HL-60/S4 (cell line): Measurements from ENCODE around the gene DSE.
"Not testable (repeated sequence)": the region's sequence is repeated elsewhere in the genome, so short reads cannot be mapped to it uniquely, and the experiment has no call there.

ENCODE experiments used
- in situ Hi-C: fragments of 300-500 bp; cut with MboI; formaldehyde crosslinking; loops from 2 replicates; pipeline ENCODE4 v1.14.3; 2022; ENCODE audit warnings: low sequenced_read_pairs

DSE gene

DNA sequence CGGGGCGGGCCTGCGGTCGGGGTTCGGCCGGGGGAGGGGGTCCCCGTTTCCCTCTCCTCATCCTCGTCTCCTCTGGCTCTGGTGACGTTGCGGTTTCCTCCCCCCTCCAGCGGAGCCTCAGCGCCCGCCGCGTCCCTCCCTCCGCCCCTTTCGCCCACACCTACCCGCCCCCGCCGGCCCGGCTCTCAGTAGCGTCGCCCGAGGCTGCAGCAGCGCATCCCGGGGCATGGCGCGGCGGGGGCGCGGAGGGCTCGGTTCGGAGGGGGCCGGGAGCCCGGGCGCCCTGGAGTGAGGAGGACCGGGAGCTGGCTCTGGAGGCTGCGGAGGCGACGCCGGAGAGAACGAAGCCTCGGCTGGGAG, at the start of gene DSE:
DSE (plus strand) TSS at position 188 of the 360 bp plus-strand sequence. CDS start 28,304 bp downstream, outside the sequence.
- in situ Hi-C loops: no loop called here

DNA sequence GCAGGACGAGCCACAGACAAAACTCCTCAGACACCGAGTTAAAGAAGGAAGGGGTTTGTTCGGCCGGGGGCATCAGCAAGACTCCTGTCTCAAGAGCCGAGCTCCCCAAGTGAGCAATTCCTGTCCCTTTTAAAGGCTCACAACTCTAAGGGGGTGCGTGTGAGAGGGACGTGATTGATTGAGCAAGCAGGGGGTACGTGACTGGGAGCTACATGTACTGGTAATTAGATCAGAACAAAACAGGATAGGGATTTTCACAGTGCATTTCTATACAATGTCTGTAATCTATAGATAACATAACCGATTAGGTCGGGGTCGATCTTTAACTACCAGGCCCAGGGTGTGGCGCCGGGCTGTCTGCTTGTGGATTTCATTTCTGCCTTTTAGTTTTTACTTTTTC, 48.8 kb upstream of the DSE start:
- in situ Hi-C loops: not testable (repeated sequence)

DNA sequence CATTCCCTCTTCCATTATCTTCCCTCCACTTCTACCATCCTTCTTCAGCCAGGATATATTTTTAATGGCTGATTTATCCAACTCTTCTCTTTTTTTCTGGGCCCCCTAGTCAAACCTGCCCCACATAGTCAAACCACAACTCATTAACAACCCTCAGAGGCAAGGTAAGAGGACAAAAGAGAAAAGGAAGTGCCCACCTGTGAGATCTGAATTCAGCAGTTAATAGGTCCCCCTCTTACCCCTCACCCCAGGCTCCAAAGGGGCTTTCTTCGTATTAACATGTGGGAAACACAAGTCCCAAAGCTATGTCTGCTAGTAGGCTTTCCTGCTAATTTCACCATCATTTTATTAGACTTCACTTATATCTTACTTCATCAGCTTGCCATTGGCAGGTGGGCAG, 46.9 kb upstream of the DSE start:
- in situ Hi-C loops: no loop called here

DNA sequence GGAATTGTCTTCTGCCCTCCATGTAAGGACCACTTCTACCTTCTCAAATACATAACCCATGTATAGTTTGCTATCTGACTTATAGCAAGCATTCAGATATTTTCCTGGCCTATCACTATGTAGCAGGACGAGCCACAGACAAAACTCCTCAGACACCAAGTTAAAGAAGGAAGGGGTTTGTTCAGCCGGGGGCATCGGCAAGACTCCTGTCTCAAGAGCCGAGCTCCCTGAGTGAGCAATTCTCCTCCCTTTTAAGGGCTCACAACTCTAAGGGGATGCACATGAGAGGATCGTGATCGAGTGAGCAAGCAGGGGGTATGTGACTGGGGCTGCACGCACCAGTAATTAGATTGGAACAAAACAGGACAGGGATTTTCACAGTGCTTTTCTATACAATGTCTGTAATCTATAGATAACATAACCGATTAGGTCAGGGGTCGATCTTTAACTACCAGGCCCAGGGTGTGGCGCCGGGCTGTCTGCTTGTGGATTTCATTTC, 45.1 kb upstream of the DSE start:
- in situ Hi-C loops: not testable (repeated sequence)

DNA sequence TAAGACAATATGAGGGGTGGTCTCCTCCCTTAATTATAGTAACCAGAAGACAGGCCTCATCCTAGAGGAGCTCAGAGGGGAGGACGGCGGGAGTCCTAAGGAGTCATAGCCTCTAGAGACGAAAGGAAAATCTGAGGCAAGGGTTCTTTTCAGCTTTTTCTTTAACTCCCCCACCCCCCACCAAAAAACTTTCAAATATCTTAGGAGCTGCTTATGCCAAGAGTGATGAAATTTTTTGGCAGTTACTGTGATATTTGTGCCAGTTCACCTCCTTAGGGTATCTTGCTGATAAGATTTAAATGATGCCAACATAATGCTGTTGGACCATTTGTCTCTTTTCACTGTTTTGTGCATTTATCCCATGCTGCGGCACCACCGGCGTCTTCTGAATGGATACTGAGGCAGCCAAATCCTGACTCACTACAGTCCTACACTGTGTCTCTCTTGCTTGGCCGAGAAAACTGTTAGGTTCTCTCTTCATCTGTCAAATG, 44.5 kb upstream of the DSE start:
- in situ Hi-C loops: no loop called here

DNA sequence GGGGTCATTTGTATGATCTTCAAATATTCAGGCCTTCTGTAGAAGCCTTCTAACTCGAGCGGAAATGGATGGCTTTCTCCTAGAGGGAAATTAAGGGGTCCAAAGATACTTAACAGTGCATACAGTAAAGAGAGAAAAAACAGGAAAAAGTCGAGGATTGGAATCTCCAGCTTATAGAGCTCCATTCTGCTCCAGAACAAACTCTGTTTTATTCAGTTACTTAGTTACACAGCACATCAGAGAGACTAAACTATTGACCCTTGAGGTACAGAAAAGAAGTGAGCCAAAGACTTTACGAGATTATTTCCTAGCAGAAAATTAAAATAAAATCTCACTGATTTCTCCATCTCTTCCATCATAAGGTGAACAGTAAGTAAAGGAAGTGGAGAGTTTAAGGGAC, 43.8 kb upstream of the DSE start:
- in situ Hi-C loops: no loop called here

DNA sequence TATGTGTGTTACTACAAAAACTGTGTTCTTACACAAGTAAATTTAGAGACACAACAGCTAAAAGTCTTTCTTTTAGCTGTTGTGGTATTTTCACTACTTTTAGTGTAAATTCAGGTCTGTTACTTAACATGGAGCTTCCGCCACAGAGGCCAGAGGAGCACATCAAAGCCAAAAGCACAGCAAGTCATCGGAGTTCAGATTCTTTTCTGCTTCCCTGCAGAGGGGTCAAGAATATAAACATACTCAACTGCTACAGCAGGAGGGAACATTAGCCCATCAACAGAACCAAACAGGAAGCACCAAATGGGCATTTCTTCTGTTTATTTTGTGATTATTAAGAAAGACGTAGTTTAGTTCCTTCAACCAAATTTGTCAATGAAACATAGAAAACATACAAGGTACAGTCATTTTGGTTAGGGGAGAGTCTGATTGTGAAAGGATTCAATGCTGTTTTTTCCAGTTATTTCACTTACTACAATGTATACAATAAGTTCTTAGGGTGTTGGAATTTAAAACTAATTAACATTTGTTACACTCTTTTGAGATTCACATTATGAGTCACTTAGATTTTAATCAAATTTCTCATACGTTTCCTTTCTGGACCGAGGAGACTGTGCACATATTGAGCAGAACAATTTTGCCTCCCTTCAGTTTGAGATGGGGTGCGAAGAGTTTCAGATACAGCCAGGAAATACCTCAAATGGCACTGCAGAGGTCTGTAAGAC, 42.8 kb upstream of the DSE start:
- in situ Hi-C loops: no loop called here

DNA sequence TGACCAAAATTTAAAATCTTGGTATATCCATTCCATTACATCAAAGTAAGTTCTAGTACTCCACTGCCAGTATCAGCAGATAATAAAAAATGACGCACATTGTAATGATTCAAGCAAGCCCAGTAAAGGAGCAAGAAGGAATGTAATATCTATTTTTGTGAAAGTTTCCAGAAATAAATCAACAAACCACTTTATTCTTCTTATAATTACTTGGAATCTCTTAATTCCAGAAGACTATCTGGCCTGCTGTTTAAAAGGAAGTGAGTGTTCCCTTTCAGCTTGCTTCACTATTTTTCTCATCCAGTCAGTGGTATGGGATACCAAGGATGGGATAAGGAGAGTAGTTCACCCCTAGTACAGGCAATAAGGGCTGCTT, 42.2 kb upstream of the DSE start:
- in situ Hi-C loops: no loop called here

DNA sequence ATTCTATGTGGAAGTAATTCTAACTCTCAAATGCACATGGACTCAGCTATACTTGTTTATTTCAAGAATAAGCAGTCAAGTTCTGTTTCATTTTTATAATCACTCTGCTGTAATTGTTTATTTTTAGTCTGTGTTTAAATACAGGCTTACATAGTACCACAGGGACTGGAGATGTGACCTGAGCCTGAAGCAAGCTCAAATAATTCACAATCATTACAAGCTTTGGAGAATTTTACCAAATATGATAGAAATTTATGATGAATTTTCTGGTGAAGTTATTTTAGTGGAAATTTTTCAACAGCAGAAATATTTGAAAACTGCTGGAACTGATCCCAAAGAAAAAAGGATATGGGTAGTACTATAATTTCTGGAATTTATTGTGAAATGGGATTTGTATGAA, 41.6 kb upstream of the DSE start:
- in situ Hi-C loops: no loop called here

DNA sequence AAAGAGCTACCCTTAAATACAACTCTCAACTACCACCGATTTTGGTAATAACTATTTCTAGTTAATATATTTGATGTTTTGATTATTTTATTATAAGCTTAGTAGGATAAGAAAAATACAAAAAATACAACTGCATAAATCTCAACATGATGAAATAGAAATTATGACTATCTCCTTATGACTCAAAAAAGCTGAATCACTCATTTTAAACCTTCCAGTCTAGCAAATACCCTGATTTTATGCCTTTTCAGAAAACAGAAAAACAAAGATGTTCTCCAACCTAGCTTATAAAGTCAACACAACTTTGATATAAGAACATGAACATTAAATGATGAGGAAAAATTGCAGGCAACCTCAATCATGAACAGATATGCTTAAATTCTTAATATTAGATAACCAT, 40.2 kb upstream of the DSE start:
- in situ Hi-C loops: no loop called here

DNA sequence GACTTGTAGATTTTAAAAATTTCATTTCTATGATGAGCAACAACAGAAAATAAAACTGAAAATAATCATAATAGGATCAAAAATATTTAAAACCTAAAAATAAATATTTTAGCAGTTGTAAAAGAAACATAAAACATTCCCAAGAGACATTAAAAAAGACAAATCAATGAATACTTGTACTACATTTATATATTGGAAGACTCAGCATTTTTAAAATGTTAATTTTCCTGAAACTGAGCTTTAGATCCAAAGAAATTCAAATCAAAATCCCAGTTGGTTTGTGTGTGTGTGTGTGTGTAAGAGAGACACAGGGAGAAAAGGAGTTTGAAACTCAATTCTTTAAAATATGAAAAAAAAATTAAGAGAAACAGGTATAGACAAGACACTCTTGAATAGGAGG, 38.7 kb upstream of the DSE start:
- in situ Hi-C loops: no loop called here

DNA sequence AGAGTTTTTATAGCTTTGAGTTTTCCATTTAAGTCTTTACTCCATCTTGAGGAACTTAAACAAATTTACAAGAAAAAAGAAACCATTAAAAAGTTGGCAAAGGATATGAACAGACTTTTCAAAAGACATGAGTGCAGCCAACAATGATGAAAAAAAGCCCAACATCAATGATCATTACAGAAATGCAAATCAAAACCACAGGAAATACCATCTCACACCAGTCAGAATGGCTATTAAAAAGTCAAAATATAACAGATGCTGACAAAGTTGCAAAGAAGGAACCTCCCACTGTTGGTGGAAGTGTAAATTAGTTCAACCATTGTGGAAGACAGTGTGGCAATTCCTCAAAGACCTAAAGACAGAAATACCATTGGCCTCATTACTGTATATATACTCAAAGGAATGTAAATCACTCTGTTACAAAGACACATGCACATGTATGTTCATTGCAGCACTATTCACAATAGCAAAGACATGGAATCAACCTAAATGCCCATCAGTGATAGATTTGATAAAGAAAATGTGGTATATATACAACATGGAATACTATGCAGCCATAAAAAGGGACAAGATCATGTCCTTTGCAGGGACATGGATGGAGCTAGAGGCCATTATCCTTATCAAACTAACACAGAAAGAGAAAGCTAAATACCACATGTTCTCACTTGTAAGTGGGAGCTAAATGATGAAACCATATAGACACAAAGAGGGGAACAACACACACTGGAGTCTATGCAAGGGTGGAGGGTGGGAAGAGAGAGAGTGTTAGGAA, 35.9 kb upstream of the DSE start:
- in situ Hi-C loops: not testable (repeated sequence)

DNA sequence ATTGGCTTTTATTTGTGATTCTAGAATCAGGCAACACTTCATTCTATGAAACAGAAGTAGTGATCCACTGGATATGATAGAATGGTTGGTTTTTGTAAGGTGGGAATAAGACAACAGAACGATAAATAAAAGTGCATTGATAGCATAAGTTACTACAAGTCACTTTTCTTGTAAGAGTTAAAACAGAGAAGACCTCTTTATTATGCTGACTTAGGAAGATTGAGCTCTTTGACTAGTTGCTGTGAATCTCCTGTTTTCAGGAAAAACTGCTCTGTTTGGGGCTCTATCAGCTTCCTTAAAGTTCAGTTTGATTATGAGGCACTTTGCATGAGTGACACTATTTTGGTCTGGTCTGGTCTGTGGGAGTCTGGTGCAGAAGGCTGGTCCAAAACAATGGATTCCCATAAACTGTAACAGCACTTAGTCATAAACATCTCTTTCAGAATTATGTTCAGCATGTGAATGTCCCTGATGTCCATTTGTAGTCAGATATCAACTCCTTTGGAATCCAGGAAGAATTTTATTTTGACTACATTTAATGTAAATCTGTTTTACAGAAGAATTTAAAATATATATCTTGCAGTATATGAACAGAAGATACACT, 35.0 kb upstream of the DSE start:
- in situ Hi-C loops: no loop called here

DNA sequence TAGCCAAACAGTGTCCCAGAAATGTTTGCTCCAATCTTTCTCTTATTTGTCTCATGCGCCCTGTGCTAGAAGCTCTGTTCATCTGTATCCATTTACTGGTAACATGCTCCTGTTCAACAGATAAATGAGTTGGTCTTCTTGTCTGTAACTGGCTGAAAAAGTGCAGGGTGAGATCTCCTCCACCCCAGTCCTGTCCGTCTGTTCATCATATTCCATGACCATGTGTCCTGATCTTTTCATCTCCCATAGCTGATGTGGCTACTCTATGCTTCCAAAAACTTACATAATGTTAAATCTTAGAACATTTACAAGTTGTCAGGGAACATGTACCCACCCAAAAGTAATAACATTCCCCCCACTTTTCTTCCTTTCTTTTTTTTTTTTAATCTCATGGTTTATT, 31.8 kb upstream of the DSE start:
- in situ Hi-C loops: no loop called here

DNA sequence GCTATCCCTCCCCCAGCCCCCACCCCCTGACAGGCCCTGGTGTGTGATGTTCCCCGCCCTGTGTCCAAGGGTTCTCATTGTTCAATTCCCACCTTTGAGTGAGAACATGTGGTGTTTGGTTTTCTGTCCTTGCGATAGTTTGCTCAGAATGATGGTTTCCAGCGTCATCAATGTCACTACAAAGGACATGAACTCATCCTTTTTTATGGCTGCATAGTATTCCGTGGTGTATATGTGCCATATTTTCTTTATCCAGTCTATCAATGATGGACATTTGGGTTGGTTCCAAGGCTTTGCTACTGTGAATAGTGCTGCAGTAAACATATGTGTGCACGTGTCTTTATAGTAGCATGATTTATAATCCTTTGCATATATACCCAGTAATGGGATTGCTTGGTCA, 30.1 kb upstream of the DSE start:
- in situ Hi-C loops: not testable (repeated sequence)

DNA sequence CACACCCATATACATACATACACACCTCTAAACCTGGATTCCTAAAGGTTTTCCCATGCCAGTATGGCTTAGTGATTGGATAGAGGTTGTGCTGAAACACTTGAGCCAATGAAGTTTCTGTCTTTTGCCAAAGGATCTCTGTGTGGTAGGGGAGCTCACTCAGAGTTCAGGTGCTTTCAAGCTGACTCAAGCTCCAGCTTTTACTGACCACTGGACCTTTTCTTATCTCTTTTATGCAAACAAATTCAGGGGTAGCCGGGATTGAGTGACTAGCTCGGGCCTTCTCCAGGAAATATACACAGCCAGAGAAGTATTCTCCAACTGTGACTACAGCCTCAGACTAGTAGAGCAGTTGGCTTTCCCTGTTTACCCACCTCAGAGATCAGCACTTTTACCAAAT, 21.5 kb upstream of the DSE start:
- in situ Hi-C loops: no loop called here

DNA sequence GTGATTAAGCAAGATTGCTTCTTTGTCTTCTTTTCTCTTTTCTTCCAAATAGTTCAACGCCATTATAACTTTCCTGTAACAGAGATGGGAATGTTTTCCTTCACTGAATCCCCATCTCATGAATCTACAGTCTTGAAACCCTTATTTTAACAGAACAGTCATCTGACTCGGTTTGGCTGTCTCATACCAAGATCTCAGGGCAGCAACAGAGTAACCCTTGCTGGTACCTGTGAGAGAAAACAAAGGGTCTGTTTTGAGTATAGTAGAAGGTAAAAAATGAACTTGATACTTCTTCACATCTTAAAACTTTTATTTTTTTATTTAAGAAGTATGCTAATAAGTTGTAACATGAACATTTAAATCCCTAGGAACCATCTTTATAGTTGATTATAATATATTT, 19.6 kb upstream of the DSE start:
- in situ Hi-C loops: no loop called here

DNA sequence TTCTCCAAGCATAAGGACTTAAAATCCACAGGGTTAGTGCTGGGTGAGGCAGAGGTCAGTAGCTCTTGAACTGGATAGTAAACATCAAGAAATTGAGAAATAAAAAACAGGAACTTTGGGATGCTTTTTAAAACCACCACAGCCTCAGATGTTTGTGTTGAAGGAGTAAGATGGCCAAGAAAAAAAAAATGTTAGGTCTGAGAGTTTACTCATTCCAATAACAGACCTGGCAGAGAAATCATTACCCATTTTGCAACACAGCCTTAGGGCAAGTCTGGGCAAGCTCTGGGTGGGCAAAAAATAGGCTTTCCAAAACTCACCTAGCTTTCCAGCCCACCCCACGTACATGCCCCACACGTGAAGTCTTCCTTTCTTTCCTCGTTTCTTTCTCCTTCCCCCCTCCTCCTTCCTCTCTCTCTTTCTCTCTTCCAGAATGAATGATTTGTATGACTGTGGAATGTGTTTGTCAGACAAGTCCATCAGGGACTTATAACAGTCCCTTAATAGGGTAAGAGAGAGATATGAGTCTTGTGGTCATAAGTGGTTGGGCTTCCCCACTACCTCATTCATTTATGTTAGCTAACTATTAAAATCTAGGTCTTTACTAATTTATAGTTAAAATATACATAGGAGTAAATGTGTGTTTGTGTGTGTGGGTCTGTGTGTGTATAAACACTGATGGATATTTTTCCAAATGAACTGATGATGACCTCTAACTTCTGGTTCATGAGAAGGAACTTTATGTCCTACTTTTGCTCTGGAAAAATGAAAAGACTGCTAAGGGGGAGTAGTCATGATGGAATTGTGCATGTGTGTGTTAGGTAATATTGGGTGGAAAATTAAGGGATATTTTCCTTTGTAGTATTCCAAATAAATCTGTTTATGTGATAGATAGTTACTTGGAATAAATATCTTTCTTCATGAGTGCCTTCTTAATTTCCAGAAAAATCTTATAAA, 18.0 kb upstream of the DSE start:
- in situ Hi-C loops: no loop called here

DNA sequence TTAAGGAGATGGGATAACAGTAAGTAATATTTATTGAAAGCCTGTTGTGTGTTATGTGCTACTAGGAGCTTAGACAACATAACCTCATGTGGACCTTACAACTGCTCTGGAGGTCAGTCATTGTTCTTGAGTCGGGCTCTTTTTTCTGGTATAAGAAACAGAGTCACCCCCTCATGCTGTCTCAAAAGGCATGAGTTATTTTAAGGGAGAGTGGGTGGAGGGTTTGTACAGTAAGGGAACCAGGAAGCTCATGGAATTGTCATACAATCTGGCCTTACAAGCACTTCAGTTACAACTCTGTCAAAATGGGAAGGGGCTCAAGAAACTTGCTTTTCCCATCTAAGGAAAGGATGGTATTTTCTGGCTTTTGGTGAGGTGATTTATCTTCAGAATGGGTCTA, 16.5 kb upstream of the DSE start:
- in situ Hi-C loops: no loop called here

DNA sequence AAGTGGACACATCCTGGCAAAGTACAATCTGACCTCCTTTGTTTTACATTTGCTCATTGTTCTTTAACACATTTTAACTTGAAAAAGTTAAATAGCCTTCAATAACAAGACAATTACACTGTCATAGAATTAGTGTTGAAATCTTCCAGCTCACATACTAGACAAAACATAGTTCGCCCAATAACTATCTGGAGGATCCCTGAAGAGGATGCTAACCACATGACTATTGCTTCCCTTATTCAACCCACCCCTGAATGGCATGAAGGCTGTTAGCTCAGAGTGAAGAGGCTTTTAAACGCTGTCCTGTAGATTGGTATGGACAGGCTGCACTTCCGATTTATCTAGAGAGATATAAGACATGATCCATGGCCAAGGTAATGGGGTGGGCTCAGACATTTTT, 15.0 kb upstream of the DSE start:
- in situ Hi-C loops: no loop called here

DNA sequence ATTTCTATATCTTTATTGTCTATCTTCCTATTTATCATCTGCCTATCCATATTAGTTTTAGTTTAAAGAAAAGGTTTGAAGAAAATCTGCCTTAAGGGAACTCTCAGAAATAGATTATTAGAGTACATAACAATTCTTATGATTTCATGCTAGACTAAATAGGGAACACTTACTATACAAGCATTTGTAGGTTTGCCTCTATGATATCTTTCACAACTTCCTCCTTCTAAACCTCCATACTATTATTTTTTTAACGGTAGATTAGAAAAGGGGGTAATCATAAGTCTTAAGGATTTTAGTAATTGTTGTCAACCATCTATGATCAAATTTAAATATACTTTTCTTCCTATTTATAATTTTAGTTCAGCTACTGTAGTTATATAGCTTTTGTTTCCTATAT, 11.6 kb upstream of the DSE start:
- in situ Hi-C loops: no loop called here
